ENCODE data around the gene NME4. TPM values are rescaled to one million over a fixed set of nuclear protein-coding genes. Genes with fewer than 3 reads are reported as not detected.
"Not testable (repeated sequence)": the region's sequence is repeated elsewhere in the genome, so short reads cannot be mapped to it uniquely, and the experiment has no call there.

Gene NME4
- total RNA-seq, 1 donor from 2014 or later: 49.4 TPM

DNA sequence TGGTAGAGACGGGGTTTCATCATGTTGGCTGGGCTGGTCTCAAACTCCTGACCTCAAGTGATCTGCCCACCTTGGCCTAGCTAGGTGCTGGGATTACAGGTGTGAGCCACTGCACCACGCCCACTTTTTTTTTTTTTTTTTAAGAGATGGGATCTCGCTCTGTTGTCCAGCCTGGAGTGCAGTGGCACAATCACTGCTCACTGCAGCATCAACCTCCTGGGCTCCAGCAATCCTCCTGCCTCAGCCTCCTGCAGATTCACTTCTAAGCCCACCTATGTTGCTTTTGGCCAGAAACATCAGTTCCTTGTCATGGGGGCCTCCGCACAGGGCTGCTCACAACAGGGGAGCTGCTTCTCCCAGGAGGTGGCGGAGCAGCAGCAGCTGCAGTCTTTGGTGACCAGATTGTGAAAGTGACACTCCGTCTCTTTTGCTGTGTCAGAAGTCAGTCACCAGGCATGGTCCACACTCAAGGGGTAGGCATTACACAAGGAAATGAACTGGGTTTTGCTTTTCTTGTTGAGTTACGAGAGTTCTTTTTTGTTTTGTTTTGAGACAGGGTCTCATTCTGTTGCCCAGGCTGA, 4.5 kb upstream of the NME4 start:
- intact Hi-C loops (cut with micrococcal nuclease): no loop called here

DNA sequence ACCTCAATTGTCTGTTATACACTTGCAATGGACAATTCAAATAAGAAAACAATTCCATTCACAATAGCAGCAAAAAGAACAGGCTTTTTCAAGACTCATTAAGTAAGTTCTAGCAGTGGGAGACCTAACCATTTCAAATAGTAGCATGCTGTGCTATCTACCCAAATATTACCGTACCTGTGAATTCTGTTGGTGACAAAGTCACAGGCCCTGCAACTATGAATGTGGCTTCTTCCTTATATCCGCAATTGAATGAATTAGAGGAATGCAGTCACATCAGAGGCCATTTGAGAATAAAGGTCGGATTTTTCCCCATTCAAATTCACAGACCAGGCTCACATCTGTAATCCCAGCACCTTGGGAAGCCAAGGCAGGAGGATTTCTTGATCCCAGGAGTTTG, 800 bp upstream of the NME4 start:
- intact Hi-C loops (cut with micrococcal nuclease): loop anchor here (1.0 kb wide), 1 partner anchor 13 kb away; no protein-coding TSS in a partner anchor

GRCh38 chr16:396605-397004, 394 bp upstream of the NME4 start:
- intact Hi-C loops (cut with micrococcal nuclease): loop anchor here (1.0 kb wide), 1 partner anchor 13 kb away; no protein-coding TSS in a partner anchor

GRCh38 chr16:397736-398332, 835 bp downstream of the NME4 start:
- intact Hi-C loops (cut with micrococcal nuclease): no loop called here

DNA sequence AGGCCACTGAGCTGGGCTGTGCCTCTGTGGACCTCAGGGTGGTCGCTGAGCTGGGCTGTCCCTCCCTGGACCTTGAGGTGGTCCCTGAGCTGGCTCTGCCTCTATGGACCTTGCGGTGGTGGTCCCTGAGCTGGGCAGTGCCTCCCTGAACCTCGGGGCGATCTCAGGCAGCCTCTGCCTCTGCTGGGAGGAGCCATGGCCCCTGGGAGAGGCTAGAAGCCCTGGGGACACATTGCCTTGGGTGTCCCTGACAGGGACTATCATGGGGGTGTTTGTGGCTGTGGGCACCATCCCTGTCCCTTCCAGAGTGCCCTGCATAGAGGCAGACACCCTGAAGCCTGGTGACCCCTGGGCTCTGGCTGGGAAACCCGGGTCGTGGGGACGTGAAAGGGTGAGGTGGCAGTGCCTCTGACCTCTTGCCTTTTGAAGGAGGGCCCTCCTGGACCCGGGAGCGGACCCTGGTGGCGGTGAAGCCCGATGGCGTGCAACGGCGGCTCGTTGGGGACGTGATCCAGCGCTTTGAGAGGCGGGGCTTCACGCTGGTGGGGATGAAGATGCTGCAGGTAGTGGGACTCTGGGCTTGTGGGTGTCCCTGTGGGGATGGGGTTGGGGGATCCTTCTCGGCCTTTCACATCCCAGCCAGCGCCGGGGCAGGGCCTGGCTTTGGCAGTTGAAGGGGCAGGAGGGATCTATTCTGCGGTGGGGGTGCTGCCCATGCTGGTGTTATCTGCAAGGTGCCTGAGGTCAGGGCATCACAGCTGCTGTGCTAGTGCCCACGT, 1.8 kb downstream of the NME4 start:
- intact Hi-C loops (cut with micrococcal nuclease): no loop called here

DNA sequence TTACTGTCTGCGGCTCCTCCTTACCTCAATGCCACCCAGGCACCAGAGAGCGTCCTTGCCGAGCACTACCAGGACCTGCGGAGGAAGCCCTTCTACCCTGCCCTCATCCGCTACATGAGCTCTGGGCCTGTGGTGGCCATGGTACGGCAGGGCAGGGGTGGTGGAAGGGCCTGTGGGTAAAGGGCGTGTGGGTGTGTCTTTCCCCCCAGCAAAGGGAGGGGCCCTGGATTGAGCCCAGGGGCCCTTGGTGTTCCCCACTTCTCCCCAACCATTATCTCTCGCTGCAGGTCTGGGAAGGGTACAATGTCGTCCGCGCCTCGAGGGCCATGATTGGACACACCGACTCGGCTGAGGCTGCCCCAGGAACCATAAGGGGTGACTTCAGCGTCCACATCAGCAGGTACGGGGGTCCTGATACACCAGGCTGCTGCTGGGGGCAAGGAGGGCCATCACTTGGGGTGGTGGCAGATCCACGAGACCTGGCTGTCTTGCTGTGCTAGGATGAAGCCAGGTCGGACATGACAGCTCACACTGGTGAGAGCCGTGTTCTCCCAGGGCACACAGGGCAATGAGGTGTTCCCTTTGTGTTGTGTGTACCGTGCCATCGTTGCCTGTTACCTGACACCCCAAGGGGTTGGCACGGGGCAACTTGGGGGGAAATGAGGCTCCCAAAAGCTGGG, 2.5 kb downstream of the NME4 start:
- intact Hi-C loops (cut with micrococcal nuclease): loop anchor here (5.0 kb wide), 1 partner anchor 128 kb away; the partner anchor contains the start of gene CAPN15

- intact Hi-C loops (cut with micrococcal nuclease): loop anchor here (5.0 kb wide), 1 partner anchor 127 kb away; the partner anchor contains the start of gene CAPN15
Observed at GRCh38 chr16:400061-400591, 3.1 kb downstream of the NME4 start.

DNA sequence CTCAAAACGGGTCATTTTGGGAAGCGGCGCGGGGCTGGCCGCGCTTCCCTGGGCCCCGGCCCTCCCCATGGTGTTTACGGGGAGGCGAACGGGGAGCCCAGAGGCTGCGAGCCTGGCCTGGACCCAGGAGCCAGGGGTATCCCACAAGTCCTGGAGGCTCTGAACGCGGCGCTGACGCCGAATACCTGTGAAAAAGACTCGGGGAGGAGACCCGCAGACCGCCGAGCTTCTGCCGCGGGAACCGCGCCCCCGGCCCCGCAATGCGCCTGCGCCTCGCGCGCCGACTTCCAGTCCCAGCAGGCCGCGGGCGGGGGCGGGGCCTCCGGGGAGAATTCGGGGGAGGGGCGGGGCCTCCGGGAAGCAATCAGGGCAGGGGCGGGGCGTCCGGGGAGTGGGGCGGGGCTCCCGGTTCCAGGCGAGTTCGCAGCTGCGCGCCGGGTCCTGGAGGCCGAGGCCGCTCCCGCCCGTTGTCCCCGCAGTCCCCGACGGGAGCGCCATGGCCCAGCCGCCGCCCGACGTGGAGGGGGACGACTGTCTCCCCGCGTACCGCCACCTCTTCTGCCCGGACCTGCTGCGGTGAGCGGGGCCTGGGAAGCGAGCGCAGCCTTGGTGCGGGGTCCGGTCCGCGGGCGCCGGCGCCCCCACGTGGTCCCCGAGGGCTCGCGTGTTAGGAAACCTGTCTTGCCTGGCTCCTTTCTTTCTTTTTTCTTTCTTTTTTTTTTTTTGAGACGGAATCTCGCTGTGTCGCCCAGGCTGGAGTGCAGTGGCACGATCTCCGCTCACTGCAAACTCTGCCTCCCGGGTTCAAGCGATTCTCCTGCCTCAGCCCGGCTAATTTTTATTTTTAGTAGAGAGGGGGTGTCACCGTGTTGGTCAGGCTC, 4.7 kb downstream of the NME4 start, which contains the start of gene DECR2:
DECR2 (plus strand) TSS at position 418 of the 881 bp plus-strand sequence; CDS start at position 497, 79 bp downstream.
- intact Hi-C loops (cut with micrococcal nuclease): loop anchor here (1.0 to 5.0 kb wide), 6 partner anchors 19 to 167 kb away; partner anchors contain the start of genes CAPN15, FAM234A, MRPL28 and RAB11FIP3

GRCh38 chr16:404971-405486, 8.0 kb downstream of the NME4 start:
- intact Hi-C loops (cut with micrococcal nuclease): loop anchor here (5.0 kb wide), 1 partner anchor 122 kb away; the partner anchor contains the start of gene CAPN15

GRCh38 chr16:405548-406506, 8.8 kb downstream of the NME4 start:
- intact Hi-C loops (cut with micrococcal nuclease): no loop called here

- intact Hi-C loops (cut with micrococcal nuclease): no loop called here
Observed at GRCh38 chr16:407253-407652, 10.3 kb downstream of the NME4 start.

- intact Hi-C loops (cut with micrococcal nuclease): no loop called here
Observed at GRCh38 chr16:410516-411178, 13.6 kb downstream of the NME4 start.

- intact Hi-C loops (cut with micrococcal nuclease): no loop called here
Observed at GRCh38 chr16:411576-412265, 14.7 kb downstream of the NME4 start.

- intact Hi-C loops (cut with micrococcal nuclease): no loop called here
Observed at GRCh38 chr16:414395-415169, 17.6 kb downstream of the NME4 start.

GRCh38 chr16:415170-415498, 18.1 kb downstream of the NME4 start:
- intact Hi-C loops (cut with micrococcal nuclease): not testable (repeated sequence)

DNA sequence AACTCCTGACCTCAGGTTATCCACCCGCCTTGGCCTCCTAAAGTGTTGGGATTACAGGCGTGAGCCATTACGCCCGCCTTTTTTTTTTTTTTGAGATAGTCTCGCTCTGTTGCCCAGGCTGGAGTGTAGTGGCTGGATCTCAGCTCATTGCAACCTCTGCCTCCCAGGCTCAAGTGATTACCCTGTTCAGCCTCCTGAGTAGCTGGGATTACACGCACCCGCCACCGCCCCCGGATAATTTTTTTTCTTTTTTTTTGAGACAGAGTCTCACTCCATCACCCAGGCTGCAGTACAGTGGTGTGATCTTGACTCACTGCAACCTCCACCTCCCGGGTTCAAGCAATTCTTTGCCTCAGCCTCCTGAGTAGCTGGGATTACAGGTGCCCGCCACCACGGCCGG, 25.2 kb downstream of the NME4 start:
- intact Hi-C loops (cut with micrococcal nuclease): loop anchor here (10.0 kb wide), 1 partner anchor 163 kb away; no protein-coding TSS in a partner anchor
